H1 (cell line): ENCODE data around the gene SV2B. TPM values are rescaled to one million over a fixed set of nuclear protein-coding genes. Genes with fewer than 3 reads are reported as not detected.
A peak's percentile ranks its signal among the peaks of the same experiment; 100 is the strongest.

Experiments
- CTCF ChIA-PET: fragments of 300-600 bp; sonication (Branson Sonifier 250); formaldehyde crosslinking; loops from one replicate; lab custom pipeline; 2021; ENCODE audit not compliant: partially characterized antibody; lab: Charles Lee
- POLR2A ChIA-PET: fragments of 300-600 bp; sonication (Branson Sonifier 250); formaldehyde crosslinking; loops from one replicate; lab custom pipeline; 2021; ENCODE audit warnings: inconsistent platforms; ENCODE audit not compliant: partially characterized antibody; lab: Charles Lee
- DNase-seq, 2 experiments: peaks; one replicate each; pipeline versions ENCODE4 v3.0.0 to v3.0.0-alpha.2; 2010 to 2022; ENCODE audit warnings: low spot score in 2 of 2, low read depth in 1 of 2, mixed read lengths in 1 of 2
- FAIRE-seq: peaks from 2 replicates; lab custom pipeline; 2011; peaks lifted over from hg19 to GRCh38; lab: Jason Lieb, UNC
- H2AFZ ChIP-seq: 2 replicates; pipeline ENCODE4 v1.8.1; 2012; ENCODE audit warnings: low read length, inconsistent platforms
- H2AK5ac ChIP-seq: 2 replicates; pipeline ENCODE4 v1.6.1; 2013; ENCODE audit warnings: low read depth, low read length
- H2BK120ac ChIP-seq: replicated peaks from 2 replicates; pipeline ENCODE3; 2013; ENCODE audit warnings: low read depth, low read length, inconsistent platforms
- H2BK12ac ChIP-seq: 2 replicates; pipeline ENCODE4 v1.6.1; 2013; ENCODE audit warnings: low read depth, low read length
- H2BK15ac ChIP-seq: 2 replicates; pipeline ENCODE4 v1.6.1; 2013; ENCODE audit warnings: low read length
- H2BK20ac ChIP-seq: 2 replicates; pipeline ENCODE4 v1.6.1; 2013; ENCODE audit warnings: low read length
- H2BK5ac ChIP-seq: 2 replicates; pipeline ENCODE4 v1.6.1; 2013; ENCODE audit warnings: low read depth, low read length
- H3K14ac ChIP-seq: 2 replicates; pipeline ENCODE4 v1.6.1; 2013; ENCODE audit warnings: inconsistent platforms; ENCODE audit not compliant: insufficient read length
- H3K18ac ChIP-seq: 2 replicates; pipeline ENCODE4 v1.6.1; 2013; ENCODE audit warnings: low read length; ENCODE audit errors: extremely low read depth
- H3K23ac ChIP-seq: 2 replicates; pipeline ENCODE4 v1.6.1; 2013; ENCODE audit warnings: inconsistent platforms; ENCODE audit not compliant: insufficient read length
- H3K23me2 ChIP-seq: 2 replicates; pipeline ENCODE4 v1.6.1; 2013; ENCODE audit warnings: low read depth, low read length
- H3K27ac ChIP-seq: 2 replicates; pipeline ENCODE4 v1.6.1; 2011; ENCODE audit warnings: low read depth, low read length, inconsistent platforms
- H3K27me3 ChIP-seq, 4 experiments: replicated peaks in 1 of 4; 1 replicate in 1 of 4; 2 replicates in 3 of 4; pipeline versions ENCODE4 v1.6.1 to v1.8.1; 2011 to 2013; ENCODE audit warnings: low read length in 3 of 4, mild to moderate bottlenecking in 3 of 4, inconsistent platforms in 2 of 4, mixed read lengths in 2 of 4, moderate library complexity in 1 of 4; ENCODE audit not compliant: control insufficient read depth in 3 of 4, insufficient read depth in 3 of 4; ENCODE audit errors: extremely low read depth in 1 of 4
- H3K36me3 ChIP-seq, 4 experiments: 2 replicates each; pipeline versions ENCODE4 v1.6.1 to v1.8.1; 2011 to 2013; ENCODE audit warnings: mild to moderate bottlenecking in 4 of 4, low read length in 3 of 4, moderate library complexity in 2 of 4, control low read depth in 1 of 4, inconsistent platforms in 1 of 4; ENCODE audit not compliant: insufficient read depth in 4 of 4, control insufficient read depth in 2 of 4
- H3K4ac ChIP-seq: replicated peaks from 2 replicates; pipeline ENCODE3; 2013; ENCODE audit warnings: low read length, low read depth, mixed read lengths, inconsistent platforms; ENCODE audit not compliant: insufficient read length
- H3K4me1 ChIP-seq, 4 experiments: replicated peaks in 1 of 4; 1 replicate in 1 of 4; 2 replicates in 3 of 4; pipeline versions ENCODE4 v1.6.1 to v1.8.1; 2011 to 2013; ENCODE audit warnings: low read length in 3 of 4, inconsistent platforms in 2 of 4, mixed read lengths in 1 of 4; ENCODE audit not compliant: insufficient read depth in 4 of 4, control insufficient read depth in 3 of 4
- H3K4me2 ChIP-seq, 2 experiments: 2 replicates each; pipeline versions ENCODE4 v1.6.1 to v1.8.1; 2011 to 2013; ENCODE audit warnings: low read depth in 2 of 2, low read length in 2 of 2, control low read depth in 1 of 2, inconsistent platforms in 1 of 2, mild to moderate bottlenecking in 1 of 2; ENCODE audit not compliant: insufficient read depth in 1 of 2
- H3K4me3 ChIP-seq, 4 experiments: fragments of 200-600, 300-600 bp in 1 of 4; sonication (generic), shearing (Covaris generic), sonication (Bioruptor Twin) in 1 of 4; 2 replicates each; pipeline versions ENCODE4 v1.5.1 to v1.8.1; 2011 to 2016; ENCODE audit warnings: low read length in 4 of 4, low read depth in 3 of 4, control low read depth in 2 of 4, inconsistent platforms in 2 of 4, mild to moderate bottlenecking in 2 of 4, mixed read lengths in 1 of 4, moderate library complexity in 1 of 4; ENCODE audit not compliant: insufficient read depth in 2 of 4; ENCODE audit errors: extremely low read depth in 1 of 4
- H3K56ac ChIP-seq: replicated peaks from 2 replicates; pipeline ENCODE3; 2013; ENCODE audit warnings: low read depth, mild to moderate bottlenecking, mixed read lengths, low read length, inconsistent platforms; ENCODE audit not compliant: insufficient read length
- H3K79me1 ChIP-seq: 2 replicates; pipeline ENCODE4 v1.6.1; 2013; ENCODE audit warnings: low read depth, low read length, control low read depth
- H3K79me2 ChIP-seq, 2 experiments: 2 replicates each; pipeline versions ENCODE4 v1.6.1 to v1.8.1; 2012 to 2013; ENCODE audit warnings: low read length in 2 of 2, mild to moderate bottlenecking in 2 of 2, inconsistent platforms in 1 of 2; ENCODE audit not compliant: insufficient read depth in 2 of 2, control insufficient read depth in 1 of 2
- H3K9ac ChIP-seq, 4 experiments: replicated peaks in 1 of 4; 1 replicate in 1 of 4; 2 replicates in 3 of 4; pipeline versions ENCODE4 v1.6.1 to v1.8.1; 2011 to 2013; ENCODE audit warnings: low read depth in 3 of 4, low read length in 3 of 4, control low read depth in 2 of 4, mild to moderate bottlenecking in 2 of 4, moderate library complexity in 2 of 4, inconsistent platforms in 1 of 4; ENCODE audit errors: extremely low read depth in 1 of 4
- H3K9me3 ChIP-seq, 2 experiments: 2 replicates each; pipeline versions ENCODE4 v1.6.1 to v1.8.1; 2012 to 2013; ENCODE audit warnings: mild to moderate bottlenecking in 2 of 2, moderate library complexity in 2 of 2, control low read depth in 1 of 2, inconsistent platforms in 1 of 2, low read depth in 1 of 2, low read length in 1 of 2, mixed read lengths in 1 of 2; ENCODE audit not compliant: insufficient read depth in 2 of 2
- H4K20me1 ChIP-seq, 2 experiments: replicated peaks in 1 of 2; 2 replicates each; pipeline versions ENCODE3 to v1.8.1; 2011 to 2013; ENCODE audit warnings: inconsistent platforms in 2 of 2, low read length in 2 of 2, mild to moderate bottlenecking in 1 of 2; ENCODE audit not compliant: insufficient read depth in 2 of 2, control insufficient read depth in 1 of 2
- H4K5ac ChIP-seq: 2 replicates; pipeline ENCODE4 v1.6.1; 2013; ENCODE audit warnings: low read length, low read depth, mixed read lengths, inconsistent platforms; ENCODE audit not compliant: insufficient read length
- H4K8ac ChIP-seq: 2 replicates; pipeline ENCODE4 v1.8.0; 2013; ENCODE audit warnings: mild to moderate bottlenecking, moderate library complexity, low read length, inconsistent platforms; ENCODE audit not compliant: insufficient read depth; ENCODE audit errors: extremely low read depth
- H4K91ac ChIP-seq: replicated peaks from 2 replicates; pipeline ENCODE3; 2013; ENCODE audit warnings: low read length, mixed read lengths, inconsistent platforms; ENCODE audit not compliant: insufficient read length
- CBX5 ChIP-seq: fragments of 300-800, 300-1000 bp; sonication (generic); IDR thresholded peaks from 2 replicates; pipeline ENCODE4 v1.7.1; 2016; ENCODE audit warnings: antibody characterized with exemption, low read length, low read depth
- CTBP2 ChIP-seq: IDR thresholded peaks from 2 replicates; pipeline ENCODE4 v1.7.0; 2011; ENCODE audit warnings: borderline replicate concordance, mild to moderate bottlenecking, moderate library complexity, mixed read lengths, low read length; ENCODE audit not compliant: insufficient read depth, insufficient read length
- HDAC6 ChIP-seq: IDR thresholded peaks from one replicate; pipeline ENCODE4 v1.7.1; 2012; ENCODE audit warnings: low read depth, mild to moderate bottlenecking, inconsistent platforms, low read length, moderate library complexity
- JUN ChIP-seq: IDR thresholded peaks from 2 replicates; pipeline ENCODE4 v1.6.1; 2011; ENCODE audit warnings: low read depth, mild to moderate bottlenecking, improper control_type of control experiment, low read length
- KDM5A ChIP-seq: fragments of 200-600 bp; IDR thresholded peaks from 2 replicates; pipeline ENCODE4 v1.7.1; 2012; ENCODE audit warnings: mild to moderate bottlenecking, low read length, inconsistent platforms, mixed read lengths
- MAFK ChIP-seq: IDR thresholded peaks from 2 replicates; pipeline ENCODE4 v1.6.1; 2012; ENCODE audit warnings: low read depth, mild to moderate bottlenecking, improper control_type of control experiment, low read length
- POLR2AphosphoS5 ChIP-seq: IDR thresholded peaks from 2 replicates; pipeline ENCODE4 v1.6.1; 2011; ENCODE audit warnings: low read depth, low read length
- SP4 ChIP-seq: IDR thresholded peaks from 2 replicates; pipeline ENCODE4 v1.6.1; 2012; ENCODE audit warnings: low read length, inconsistent platforms
- SUZ12 ChIP-seq: fragments of 200-600 bp; sonication (generic); IDR thresholded peaks from 2 replicates; pipeline ENCODE4 v1.6.1; 2012; ENCODE audit warnings: mild to moderate bottlenecking, inconsistent platforms, low read length, moderate library complexity, mixed read lengths
- TAF7 ChIP-seq: optimal IDR thresholded peaks from 2 replicates; pipeline ENCODE3; 2011; ENCODE audit warnings: low read depth, mild to moderate bottlenecking, inconsistent platforms, low read length, moderate library complexity, borderline replicate concordance
- TCF12 ChIP-seq: IDR thresholded peaks from 2 replicates; pipeline ENCODE4 v1.6.1; 2011; ENCODE audit warnings: low read depth, mild to moderate bottlenecking, low read length
- ZNF274 ChIP-seq: IDR thresholded peaks from 2 replicates; pipeline ENCODE4 v1.7.0; 2012; ENCODE audit warnings: low read length, borderline replicate concordance; ENCODE audit errors: extremely low read depth
- WGBS, 2 experiments: shearing (Covaris generic) in 1 of 2; methylation state at CpG; one replicate each; pipeline versions ENCODE4 v1.1.6 to v1.1.7; 2013 to 2015; ENCODE audit warnings: low lambda C conversion rate in 2 of 2, mixed read lengths in 2 of 2, inconsistent platforms in 1 of 2, low coverage in 1 of 2, missing lambda C conversion rate in 1 of 2; ENCODE audit not compliant: insufficient replicate concordance in 2 of 2, insufficient coverage in 1 of 2, insufficient read length in 1 of 2; ENCODE audit errors: extremely low coverage in 1 of 2, missing lambda C conversion rate in 1 of 2; 5-methylcytosine and 5-hydroxymethylcytosine counted together
- polyA plus RNA-seq, 7 experiments: library from polyadenylated mRNA; depleted of rRNA in 3 of 7; stranded (reverse) in 5 of 7; unstranded in 2 of 7; fragments of >200 nt in 5 of 7; fragments of 200-250 nt in 2 of 7; gene quantifications; 1 replicate in 5 of 7; 2 replicates in 1 of 7; 4 replicates in 1 of 7; pipeline versions ENCODE4 v1.2.1 to v1.2.3, GENCODE V29; 2011 to 2013; ENCODE audit warnings: missing spikeins in 2 of 7, mixed read lengths in 2 of 7
- total RNA-seq: library from RNA; stranded (reverse); fragmentation: NEBNext Ultra II Directional; extraction: Animal tissue kit (Norgen Biotek cat#: 25700); gene quantifications from 2 replicates; pipeline ENCODE4 v1.2.1, GENCODE V29; 2021

SV2B gene
- total and polyA plus RNA-seq, 2 of the 8 experiments (the other 6 are each of a cell fraction or from before 2014, with no cell fraction given) = 0.09 to 0.20 TPM

DNA sequence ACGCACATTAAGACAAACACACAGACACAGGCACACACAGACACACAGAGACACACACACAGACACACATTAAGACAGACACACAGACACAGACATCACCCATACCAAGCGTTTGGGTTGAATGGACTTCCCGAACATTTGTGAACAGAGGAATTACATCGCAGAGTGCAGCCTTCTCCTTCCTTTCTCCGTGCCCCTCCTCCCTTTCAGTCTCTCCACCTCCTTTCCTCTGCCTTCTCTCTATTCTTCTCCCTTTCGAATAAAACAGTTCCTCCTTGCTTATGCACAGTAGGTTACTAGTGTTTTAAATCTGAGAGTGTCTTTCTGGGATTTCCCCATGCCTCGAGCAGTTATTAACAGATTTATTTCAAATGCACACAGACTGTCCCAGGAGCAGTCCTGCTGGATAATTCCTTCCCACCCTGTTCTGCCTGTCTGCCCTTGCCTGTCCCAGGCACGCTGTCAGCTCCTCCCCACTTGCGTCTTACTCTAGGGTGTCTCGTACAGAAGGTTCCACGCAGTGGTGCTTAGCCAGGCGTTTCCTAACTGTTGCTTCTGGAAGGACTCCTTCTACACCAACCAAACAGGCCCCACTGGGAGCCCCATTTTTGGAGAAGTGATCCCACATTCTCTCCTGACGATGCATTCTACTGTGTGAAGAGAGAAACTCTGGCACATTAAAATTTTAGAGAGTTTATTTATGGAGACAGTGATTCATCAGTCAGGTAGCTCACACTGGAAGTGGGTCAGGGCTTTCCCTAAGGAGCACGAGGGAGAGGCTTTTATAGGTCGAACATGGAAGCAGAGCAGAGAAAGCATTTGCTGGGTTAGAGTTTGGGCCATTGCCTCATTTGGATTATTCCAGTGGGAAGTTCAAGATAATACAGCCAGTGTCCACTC is 163.8 kb downstream of the SV2B start:
- Histone ChIP-seq H2AFZ (peak overlapping the region; percentile 82; the same call in 1 of the 2 replicates), H3K79me2 (no peaks in the 10 kb centered on the region), H3K23ac (no peak overlapping the region), H3K14ac (no peak overlapping the region), H4K91ac (no peak overlapping the region), H3K4ac (no peak overlapping the region), H3K18ac (no peak overlapping the region), H2BK20ac (no peak overlapping the region), H3K9ac (no peak overlapping the region), H4K20me1 (peaks cover 0 to 2% of the 10 kb centered on the region in 2 experiments), H3K9me3 (no peaks in the 10 kb centered on the region), H3K27me3 (peaks cover 0 to 3% (median 0%) of the 10 kb centered on the region in 4 experiments; a peak in 1 of 7 replicates), H3K4me2 (no peak overlapping the region), H4K5ac (no peak overlapping the region), H3K36me3 (no peaks in the 10 kb centered on the region), H2BK15ac (no peak overlapping the region), H2BK5ac (no peak overlapping the region; the same call in 1 of the 2 replicates), H2BK12ac (no peak overlapping the region), H3K4me3 (no peak overlapping the region), H2BK120ac (no peak overlapping the region), H3K56ac (no peak overlapping the region), H3K27ac (no peak overlapping the region), H3K4me1 (no peaks in the 10 kb centered on the region), H2AK5ac (no peak overlapping the region), H4K8ac (peak overlapping the region; percentile 87; the same call in 1 of the 2 replicates), H3K79me1 (no peaks in the 10 kb centered on the region), H3K23me2 (peaks cover 4% of the 10 kb centered on the region; the same call in 1 of the 2 replicates)
- POLR2A ChIA-PET = interaction anchor here (0.6 kb wide), 1 partner anchor 149 kb away, joined by 3 read pairs; no protein-coding TSS in a partner anchor
- FAIRE-seq = no peak
- CTCF ChIA-PET = interaction anchor here (0.6 to 1.7 kb wide), 7 partner anchors 12 to 646 kb away, joined by 3 to 5 read pairs (median 4); no protein-coding TSS in a partner anchor
- 87% methylated on average over 15 of the region's 15 CpGs; no CpG with 5 or more reads in 1 of the 2 experiments for WGBS, 2 experiments
- DNase-seq = no peak
- TF ChIP-seq SUZ12 (no peak), SP4 (no peak), HDAC6 (no peak), POLR2AphosphoS5 (no peak), ZNF274 (no peak), JUN (no peak), KDM5A (no peak), MAFK (no peak), TCF12 (no peak), CTBP2 (no peak), TAF7 (no peak), CBX5 (no peak)
